ENCODE results near the gene GNAI3.

DNA sequence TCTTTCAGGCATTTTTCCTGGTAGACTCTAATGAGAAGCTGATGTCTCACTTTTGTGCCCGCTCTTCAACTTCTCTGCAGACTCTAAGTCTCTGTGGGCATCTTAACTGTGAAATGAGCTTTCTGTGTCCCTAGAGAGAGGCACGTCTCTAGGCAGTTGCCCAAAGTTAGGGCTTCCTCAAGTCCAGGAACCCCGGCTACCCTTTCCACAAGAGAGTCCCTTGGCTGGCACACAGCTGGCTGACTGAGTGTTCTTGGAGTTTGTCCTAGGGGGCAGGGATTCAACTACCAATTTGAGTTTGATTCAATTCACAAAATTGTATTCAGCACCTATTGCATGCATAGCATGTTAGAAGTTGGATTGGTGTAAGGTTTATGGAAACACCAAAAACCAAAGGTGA, 7.3 kb upstream of the GNAI3 start:
- TF ChIP-seq POLR2A (IDR thresholded peaks at IDR 0.05; ENCODE audit: low read length) (no peak), GATA1 (IDR thresholded peaks at IDR 0.05; ENCODE audit: low read depth, low read length) (no peak)
